SJSA1 (cell line): ENCODE measurements around the gene RTKN2. TPM values are rescaled to one million over a fixed set of nuclear protein-coding genes. Genes with fewer than 3 reads are reported as not detected.

ENCODE experiments used
- DNase-seq, 2 experiments: peaks; one replicate each; pipeline ENCODE4 v3.0.0-alpha.2; 2015 to 2020; ENCODE audit warnings: low spot score in 2 of 2, low read depth in 1 of 2
- H3K27ac ChIP-seq: fragments of 250-450 bp; sonication (Bioruptor Pico); 2 replicates; pipeline ENCODE4 v1.5.1; 2020; ENCODE audit warnings: mild to moderate bottlenecking, moderate library complexity
- H3K27me3 ChIP-seq: fragments of 250-450 bp; sonication (Bioruptor Pico); replicated peaks from 2 replicates; pipeline ENCODE4 v1.5.1; 2020; ENCODE audit warnings: mild to moderate bottlenecking, moderate library complexity
- H3K36me3 ChIP-seq: fragments of 250-450 bp; sonication (Bioruptor Pico); 2 replicates; pipeline ENCODE4 v1.5.1; 2020; ENCODE audit warnings: mild to moderate bottlenecking
- H3K4me1 ChIP-seq: fragments of 250-450 bp; sonication (Bioruptor Pico); replicated peaks from 2 replicates; pipeline ENCODE4 v1.6.1; 2021; ENCODE audit warnings: mild to moderate bottlenecking
- H3K4me3 ChIP-seq: fragments of 250-450 bp; sonication (Bioruptor Pico); 2 replicates; pipeline ENCODE4 v1.5.1; 2020; ENCODE audit warnings: mild to moderate bottlenecking
- H3K9me3 ChIP-seq: fragments of 250-450 bp; sonication (Bioruptor Pico); replicated peaks from 2 replicates; pipeline ENCODE4 v1.5.1; 2020; ENCODE audit warnings: mild to moderate bottlenecking
- total RNA-seq: library from RNA; depleted of rRNA; stranded (reverse); fragments of >200 nt; shearing (Covaris generic); gene quantifications from 2 replicates; pipeline ENCODE4 v1.2.3, GENCODE V29; 2014

The RTKN2 gene
- total RNA-seq, 1 experiment from 2014 or later: 6.5 TPM

- no peaks in the 10 kb centered on the region for H3K27me3 ChIP-seq
- H3K9me3 ChIP-seq: no peaks in the 10 kb centered on the region
- no peak overlapping the region for H3K4me3 ChIP-seq
- no peak overlapping the region for H3K27ac ChIP-seq
- no peak for DNase-seq
- no peaks in the 10 kb centered on the region for H3K36me3 ChIP-seq
- H3K4me1 ChIP-seq: no peaks in the 10 kb centered on the region
Observed at GRCh38 chr10:62166331-62167131, 102.1 kb downstream of the RTKN2 start.

GRCh38 chr10:62165803-62166202 lies 102.8 kb downstream of the RTKN2 start:
- Histone ChIP-seq H3K4me3 (no peak overlapping the region), H3K4me1 (no peaks in the 10 kb centered on the region), H3K36me3 (no peaks in the 10 kb centered on the region), H3K27ac (no peak overlapping the region), H3K9me3 (no peaks in the 10 kb centered on the region), H3K27me3 (no peaks in the 10 kb centered on the region)
- DNase-seq: no peak

- Histone ChIP-seq H3K27me3 (no peaks in the 10 kb centered on the region), H3K36me3 (no peaks in the 10 kb centered on the region), H3K4me3 (no peak overlapping the region), H3K27ac (no peak overlapping the region), H3K9me3 (no peaks in the 10 kb centered on the region), H3K4me1 (no peaks in the 10 kb centered on the region)
- DNase-seq: no peak
Observed at GRCh38 chr10:62163024-62163423, 105.6 kb downstream of the RTKN2 start.

- Histone ChIP-seq H3K9me3 (no peaks in the 10 kb centered on the region), H3K27me3 (no peaks in the 10 kb centered on the region), H3K4me3 (no peak overlapping the region), H3K27ac (no peak overlapping the region), H3K36me3 (no peaks in the 10 kb centered on the region), H3K4me1 (no peaks in the 10 kb centered on the region)
- no peak for DNase-seq
Observed at GRCh38 chr10:62162261-62162981, 106.2 kb downstream of the RTKN2 start.

GRCh38 chr10:62159351-62159750 lies 109.3 kb downstream of the RTKN2 start:
- no peaks in the 10 kb centered on the region for H3K9me3 ChIP-seq
- no peaks in the 10 kb centered on the region for H3K4me1 ChIP-seq
- DNase-seq: no peak

GRCh38 chr10:62157601-62158000 lies 111.0 kb downstream of the RTKN2 start:
- Histone ChIP-seq H3K4me1 (no peaks in the 10 kb centered on the region), H3K9me3 (no peaks in the 10 kb centered on the region), H3K27me3 (no peaks in the 10 kb centered on the region), H3K4me3 (no peak overlapping the region), H3K27ac (no peak overlapping the region), H3K36me3 (no peaks in the 10 kb centered on the region)
- DNase-seq: no peak

More at GRCh38 chr10:62159351-62159750, 109.3 kb downstream of the RTKN2 start:
- Histone ChIP-seq H3K4me3 (no peak overlapping the region), H3K27me3 (no peaks in the 10 kb centered on the region), H3K27ac (no peak overlapping the region), H3K36me3 (no peaks in the 10 kb centered on the region)

GRCh38 chr10:62155054-62155680 lies 113.5 kb downstream of the RTKN2 start:
- no peaks in the 10 kb centered on the region for H3K36me3 ChIP-seq
- no peaks in the 10 kb centered on the region for H3K27me3 ChIP-seq
- no peak overlapping the region for H3K27ac ChIP-seq
- no peak for DNase-seq
- no peak overlapping the region for H3K4me3 ChIP-seq
- H3K4me1 ChIP-seq: no peaks in the 10 kb centered on the region
- H3K9me3 ChIP-seq: no peaks in the 10 kb centered on the region

- H3K4me3 ChIP-seq: no peak overlapping the region
- H3K9me3 ChIP-seq: no peaks in the 10 kb centered on the region
- no peaks in the 10 kb centered on the region for H3K36me3 ChIP-seq
- no peaks in the 10 kb centered on the region for H3K4me1 ChIP-seq
- no peaks in the 10 kb centered on the region for H3K27me3 ChIP-seq
- no peak for DNase-seq
- H3K27ac ChIP-seq: no peak overlapping the region
Observed at GRCh38 chr10:62154231-62154630, 114.4 kb downstream of the RTKN2 start.

GRCh38 chr10:62153191-62153590 lies 115.5 kb downstream of the RTKN2 start:
- no peak overlapping the region for H3K27ac ChIP-seq
- DNase-seq: no peak

GRCh38 chr10:62149621-62150020 lies 119.0 kb downstream of the RTKN2 start:
- H3K27me3 ChIP-seq: no peaks in the 10 kb centered on the region
- no peaks in the 10 kb centered on the region for H3K9me3 ChIP-seq
- H3K27ac ChIP-seq: no peak overlapping the region
- DNase-seq: no peak
- H3K36me3 ChIP-seq: no peaks in the 10 kb centered on the region
- H3K4me1 ChIP-seq: no peaks in the 10 kb centered on the region
- no peak overlapping the region for H3K4me3 ChIP-seq

More at GRCh38 chr10:62153191-62153590, 115.5 kb downstream of the RTKN2 start:
- no peaks in the 10 kb centered on the region for H3K36me3 ChIP-seq
- no peaks in the 10 kb centered on the region for H3K9me3 ChIP-seq
- H3K4me3 ChIP-seq: no peak overlapping the region
- H3K27me3 ChIP-seq: no peaks in the 10 kb centered on the region
- H3K4me1 ChIP-seq: no peaks in the 10 kb centered on the region

- H3K27me3 ChIP-seq: no peaks in the 10 kb centered on the region
- H3K36me3 ChIP-seq: no peaks in the 10 kb centered on the region
- H3K4me1 ChIP-seq: no peaks in the 10 kb centered on the region
- 0 out of 2 replicates have a peak, but pooled peaks cover under 1% of the 10 kb centered on the region for H3K9me3 ChIP-seq
- no peak overlapping the region for H3K27ac ChIP-seq
- DNase-seq: no peak
- no peak overlapping the region for H3K4me3 ChIP-seq
Observed at GRCh38 chr10:62148155-62148554, 120.5 kb downstream of the RTKN2 start.

GRCh38 chr10:62147425-62147824 lies 121.2 kb downstream of the RTKN2 start:
- DNase-seq: no peak
- H3K36me3 ChIP-seq: no peaks in the 10 kb centered on the region
- H3K4me1 ChIP-seq: no peaks in the 10 kb centered on the region
- H3K4me3 ChIP-seq: no peak overlapping the region
- no peak overlapping the region for H3K27ac ChIP-seq
- 0 out of 2 replicates have a peak, but pooled peaks cover 3% of the 10 kb centered on the region for H3K9me3 ChIP-seq
- H3K27me3 ChIP-seq: no peaks in the 10 kb centered on the region

- H3K27ac ChIP-seq: no peak overlapping the region
- no peaks in the 10 kb centered on the region for H3K36me3 ChIP-seq
- no peaks in the 10 kb centered on the region for H3K4me1 ChIP-seq
- H3K9me3 ChIP-seq: peaks cover 2% of the 10 kb centered on the region
- H3K4me3 ChIP-seq: no peak overlapping the region
- no peaks in the 10 kb centered on the region for H3K27me3 ChIP-seq
- DNase-seq: no peak
Observed at GRCh38 chr10:62136931-62137330, 131.7 kb downstream of the RTKN2 start.

- no peak overlapping the region for H3K27ac ChIP-seq
- no peaks in the 10 kb centered on the region for H3K27me3 ChIP-seq
- no peaks in the 10 kb centered on the region for H3K36me3 ChIP-seq
- peaks cover 2% of the 10 kb centered on the region for H3K9me3 ChIP-seq
- no peak overlapping the region for H3K4me3 ChIP-seq
- peaks cover 3% of the 10 kb centered on the region; the same call in 1 of the 2 replicates for H3K4me1 ChIP-seq
- no peak for DNase-seq
Observed at GRCh38 chr10:62133618-62134017, 135.0 kb downstream of the RTKN2 start.
